NCI-H748 (cell line): Measurements from ENCODE around the gene PLCB1.

Experiments used
- DNase-seq: peaks from one replicate; lab custom pipeline; 2025; ENCODE audit not compliant: unreplicated experiment; lab: John Stamatoyannopoulos, UW

PLCB1 gene

GRCh38 chr20:8744228-8744844 lies 612.3 kb downstream of the PLCB1 start:
- no peak for DNase-seq

DNA sequence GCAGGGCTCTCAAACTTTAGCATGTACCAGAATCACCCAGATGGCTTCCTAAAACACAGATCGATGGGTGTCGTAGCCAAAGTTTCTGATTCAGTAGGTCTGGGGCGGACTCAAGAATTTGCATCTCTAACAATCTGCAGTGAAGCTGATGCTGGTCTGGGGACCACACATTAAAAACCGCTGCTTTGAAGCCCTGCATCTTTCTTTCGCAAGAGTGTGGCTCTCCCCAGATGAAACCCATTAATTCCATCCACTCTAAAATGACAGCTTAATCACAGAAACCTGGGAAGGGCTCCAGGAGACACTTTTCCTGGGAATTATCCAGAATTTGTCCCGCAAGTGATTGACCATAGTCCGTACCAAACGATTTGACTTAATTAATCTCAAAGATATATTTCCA lies 617.0 kb downstream of the PLCB1 start:
- DNase-seq = no peak

DNA sequence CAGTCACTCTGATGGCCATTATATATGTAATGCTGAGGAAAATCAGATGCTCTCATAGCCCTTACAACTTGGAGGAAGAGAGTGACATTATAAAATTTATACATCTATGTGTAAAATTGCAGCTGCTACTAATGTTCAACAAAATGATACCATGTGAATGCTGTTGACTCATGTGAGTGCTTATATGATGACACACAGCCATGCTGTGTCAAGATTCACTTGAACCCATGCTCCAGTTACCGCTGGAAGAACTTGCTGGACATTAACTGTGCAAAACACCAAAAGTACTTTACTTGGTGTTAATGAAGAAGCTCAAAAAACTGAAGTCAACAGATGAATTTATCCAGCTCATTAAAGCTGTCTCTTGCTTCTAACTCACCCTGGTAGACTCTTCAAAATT lies 617.9 kb downstream of the PLCB1 start:
- no peak for DNase-seq

DNA sequence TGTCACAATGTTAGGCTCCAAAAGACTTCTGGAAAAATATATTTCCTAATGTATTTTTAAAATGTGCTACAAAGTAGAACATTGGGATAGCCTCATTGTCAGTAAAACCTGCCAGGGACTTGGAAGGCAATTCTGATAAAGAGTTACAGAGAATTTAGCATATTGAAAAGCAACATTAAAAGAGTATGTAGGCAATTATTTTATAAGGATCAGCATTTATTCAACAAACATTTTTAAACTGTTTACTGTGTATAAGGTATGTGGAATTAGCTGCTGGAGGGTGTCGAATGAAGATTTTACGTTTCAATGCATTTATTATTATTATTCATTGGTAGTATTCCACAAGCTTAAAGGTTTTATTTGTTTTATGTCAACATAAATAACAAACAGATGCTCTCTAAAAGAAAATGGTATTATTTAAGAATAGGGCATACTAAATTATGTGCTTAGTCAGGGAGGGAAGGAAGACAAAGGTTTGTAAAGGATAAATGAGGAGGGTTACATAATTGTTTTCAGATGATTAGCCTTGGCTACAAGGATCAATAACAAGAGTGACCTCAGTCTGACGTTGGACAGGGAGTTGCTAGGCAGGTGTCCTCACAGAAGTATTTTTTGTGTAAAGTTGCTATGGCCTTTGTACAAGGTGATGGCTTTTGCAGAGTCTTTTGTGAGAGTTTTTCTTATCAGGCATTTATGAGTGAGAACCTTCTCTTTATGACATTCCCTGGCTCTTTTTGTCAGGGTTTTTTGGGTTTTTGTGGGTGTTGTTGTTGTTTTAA lies 623.5 kb downstream of the PLCB1 start:
- peak; percentile 87 for DNase-seq

GRCh38 chr20:8756410-8756809 lies 624.3 kb downstream of the PLCB1 start:
- peak; percentile 40 for DNase-seq

DNA sequence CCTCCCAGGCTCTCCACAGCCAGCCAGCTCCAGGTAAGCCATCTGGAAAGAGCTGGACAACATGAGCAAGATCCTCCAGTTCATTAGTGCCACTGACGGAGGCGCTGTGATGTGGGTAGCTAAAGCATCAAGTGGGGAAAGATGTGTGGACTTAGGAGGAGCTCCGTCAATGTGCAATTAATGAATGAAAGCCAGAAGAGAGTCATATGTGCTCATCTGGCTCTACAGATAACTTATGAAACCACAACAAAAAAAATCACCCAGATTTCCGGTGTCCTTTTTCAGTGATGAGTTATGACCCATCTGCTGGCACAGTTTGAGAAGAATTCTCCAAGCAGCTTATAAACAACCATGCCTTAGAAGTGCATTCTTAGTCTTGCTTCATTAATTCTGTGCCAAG lies 625.1 kb downstream of the PLCB1 start:
- DNase-seq = no peak

DNA sequence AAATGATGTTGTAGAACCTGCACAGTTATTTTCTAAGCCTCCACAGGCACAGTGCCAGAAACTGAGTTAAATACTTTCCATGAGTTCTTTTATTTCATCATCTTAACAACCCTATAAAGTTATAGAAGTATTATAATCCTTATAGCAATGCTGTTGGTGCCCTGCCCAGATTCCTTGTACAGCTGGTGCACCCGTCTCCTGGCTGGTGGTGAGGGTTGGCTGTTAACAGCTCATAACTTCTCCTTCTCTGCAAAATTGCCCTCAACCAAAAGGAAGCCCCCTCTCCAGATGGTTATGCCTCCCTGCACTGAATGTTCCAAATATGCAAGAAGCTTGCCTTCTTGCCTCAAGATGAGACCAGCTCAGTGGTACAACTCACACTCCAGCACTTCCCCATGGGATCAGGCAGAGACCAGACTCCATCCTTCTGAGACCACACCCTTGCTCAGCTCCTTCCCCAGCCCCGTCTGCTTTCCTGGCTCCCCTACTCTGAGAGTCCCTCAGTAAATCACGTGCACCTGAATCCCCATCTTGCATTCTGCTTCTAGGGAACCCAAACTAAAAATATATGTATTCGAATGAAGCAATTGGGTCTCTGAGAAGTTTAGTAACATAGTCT lies 632.4 kb downstream of the PLCB1 start:
- DNase-seq = no peak

GRCh38 chr20:8766868-8767390 lies 634.9 kb downstream of the PLCB1 start:
- peak; percentile 25 for DNase-seq

DNA sequence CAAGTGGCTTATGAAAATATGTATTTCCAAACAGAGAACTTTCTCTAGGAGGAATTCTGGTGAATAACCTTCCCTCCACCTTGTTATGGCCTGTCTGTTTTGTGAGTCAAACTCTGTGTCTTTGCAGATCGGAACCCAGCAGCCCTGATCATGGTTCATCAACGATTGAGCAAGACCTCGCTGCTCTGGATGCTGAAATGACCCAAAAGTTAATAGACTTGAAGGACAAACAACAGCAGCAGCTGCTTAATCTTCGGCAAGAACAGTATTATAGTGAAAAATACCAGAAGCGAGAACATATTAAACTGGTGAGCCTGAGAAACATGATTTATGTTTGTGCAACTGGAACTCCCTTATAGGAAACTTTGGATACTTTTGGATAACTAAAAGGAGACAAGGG lies 642.3 kb downstream of the PLCB1 start:
- no peak for DNase-seq

- DNase-seq = no peak
These were observed 645.8 kb downstream of the PLCB1 start for GRCh38 chr20:8777911-8778310.

- no peak for DNase-seq
These were observed 646.3 kb downstream of the PLCB1 start for GRCh38 chr20:8778387-8778786.

GRCh38 chr20:8780915-8781314 lies 648.8 kb downstream of the PLCB1 start:
- peak; percentile 82 for DNase-seq

- DNase-seq = no peak
These were observed 650.7 kb downstream of the PLCB1 start for GRCh38 chr20:8782804-8783203.

DNA sequence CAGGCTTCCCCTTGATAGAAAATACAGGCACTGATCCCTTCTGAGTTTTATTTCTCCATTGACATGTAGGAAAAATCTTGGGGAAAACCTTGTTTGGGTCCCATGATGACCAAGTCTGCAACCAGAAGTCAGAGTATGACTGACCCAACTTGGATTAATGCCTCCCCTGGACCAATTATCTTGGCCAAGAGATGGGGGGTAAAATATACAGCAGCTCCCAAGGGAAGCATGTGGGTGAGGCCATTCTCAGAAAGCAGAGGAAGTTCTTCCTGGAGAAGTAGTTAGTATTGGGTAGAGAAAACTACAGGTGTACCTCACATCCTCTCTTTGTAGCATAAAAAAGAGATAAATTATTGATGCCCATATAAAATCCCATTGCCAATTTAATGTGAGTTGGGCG lies 651.7 kb downstream of the PLCB1 start:
- no peak for DNase-seq

GRCh38 chr20:8786383-8786782 lies 654.3 kb downstream of the PLCB1 start:
- no peak for DNase-seq

DNA sequence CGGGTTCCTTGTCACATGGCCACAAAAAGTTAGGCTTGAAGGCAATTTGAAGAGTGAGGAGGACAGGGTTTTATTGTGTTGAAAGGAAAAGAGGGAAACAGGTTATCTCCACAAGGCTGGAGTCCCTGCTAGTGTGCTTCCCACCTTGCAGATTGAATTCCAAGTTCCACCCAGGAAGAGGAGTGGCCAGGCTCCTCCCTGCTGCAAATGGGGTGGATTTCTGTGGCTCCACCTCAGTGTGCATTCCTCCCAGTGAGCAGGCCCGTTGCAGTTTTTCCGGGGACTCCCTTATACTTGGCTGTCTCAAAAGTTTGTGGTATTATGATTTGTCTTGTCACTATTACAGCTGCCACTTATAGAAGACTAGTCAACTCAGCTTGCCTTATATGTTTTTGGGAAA lies 655.0 kb downstream of the PLCB1 start:
- no peak for DNase-seq

DNA sequence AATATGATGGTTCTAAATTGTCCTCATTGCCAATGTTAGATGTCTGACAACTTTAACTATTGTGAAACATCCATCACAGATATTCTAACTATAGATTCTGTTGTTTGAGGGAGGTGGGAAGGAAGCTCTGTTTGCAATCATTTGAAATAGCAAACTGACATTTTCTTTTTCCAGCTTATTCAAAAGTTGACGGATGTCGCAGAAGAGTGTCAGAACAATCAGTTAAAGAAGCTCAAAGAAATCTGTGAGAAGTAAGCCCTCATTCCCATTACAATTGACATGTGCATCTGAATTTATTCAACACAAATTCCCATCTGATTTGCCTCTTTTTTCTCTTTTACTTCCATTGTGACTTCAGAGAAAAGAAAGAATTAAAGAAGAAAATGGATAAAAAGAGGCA lies 656.2 kb downstream of the PLCB1 start:
- no peak for DNase-seq

DNA sequence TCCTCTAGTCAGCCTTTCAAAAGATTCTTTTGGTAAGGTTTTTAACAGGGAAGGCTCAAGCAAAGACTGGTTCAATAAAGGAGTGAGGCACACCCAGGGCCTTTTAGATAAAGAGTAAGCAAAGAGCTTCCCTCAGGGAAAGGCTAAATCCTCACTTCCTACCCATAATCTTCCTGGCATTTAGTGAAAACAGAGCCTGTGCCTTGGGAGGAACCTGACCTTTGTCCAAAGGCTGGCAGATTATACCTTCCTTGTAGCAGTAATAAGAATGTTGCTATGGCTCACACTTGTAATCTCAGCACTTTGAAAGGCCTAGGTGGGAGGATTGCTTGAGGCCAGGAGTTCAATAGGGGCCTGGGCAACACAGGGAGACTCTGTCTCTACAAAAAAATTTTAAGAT lies 656.8 kb downstream of the PLCB1 start:
- DNase-seq = no peak

GRCh38 chr20:8790442-8791074 lies 658.5 kb downstream of the PLCB1 start:
- peak; percentile 64 for DNase-seq

- no peak for DNase-seq
These were observed 663.3 kb downstream of the PLCB1 start for GRCh38 chr20:8795404-8795803.

GRCh38 chr20:8796088-8796660 lies 664.1 kb downstream of the PLCB1 start:
- no peak for DNase-seq
